ENCODE measurements around the gene MYF5.

DNA sequence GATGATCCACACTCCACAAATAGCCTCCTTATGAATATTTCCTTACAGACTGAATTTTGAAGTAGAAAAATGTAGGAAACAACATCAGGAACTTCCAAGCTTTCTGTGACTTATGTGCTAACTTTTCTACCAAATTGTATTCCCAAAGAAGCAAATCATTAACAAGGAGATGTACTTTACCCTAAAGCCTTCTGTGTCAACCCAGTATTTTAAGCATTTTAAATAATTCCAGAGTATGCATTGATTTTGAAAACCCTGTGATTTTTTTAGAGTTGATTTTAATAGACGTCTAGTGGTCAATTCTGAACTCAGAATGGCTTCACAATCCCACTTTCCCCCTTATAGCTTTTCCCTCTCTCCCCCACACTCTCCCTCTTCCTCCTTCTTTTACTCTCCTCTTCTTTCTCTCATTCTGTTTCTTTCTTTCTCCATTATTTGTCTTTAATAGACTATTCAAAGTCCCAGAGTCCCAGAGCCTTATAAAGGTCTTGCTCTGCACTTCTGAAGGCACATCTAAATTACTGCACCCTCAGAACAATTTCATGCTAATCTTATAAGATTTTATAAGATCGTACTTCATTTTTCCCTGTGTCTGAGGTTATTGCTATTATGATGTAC lies 19.3 kb upstream of the MYF5 start:
- TF ChIP-seq, protein P1, sequence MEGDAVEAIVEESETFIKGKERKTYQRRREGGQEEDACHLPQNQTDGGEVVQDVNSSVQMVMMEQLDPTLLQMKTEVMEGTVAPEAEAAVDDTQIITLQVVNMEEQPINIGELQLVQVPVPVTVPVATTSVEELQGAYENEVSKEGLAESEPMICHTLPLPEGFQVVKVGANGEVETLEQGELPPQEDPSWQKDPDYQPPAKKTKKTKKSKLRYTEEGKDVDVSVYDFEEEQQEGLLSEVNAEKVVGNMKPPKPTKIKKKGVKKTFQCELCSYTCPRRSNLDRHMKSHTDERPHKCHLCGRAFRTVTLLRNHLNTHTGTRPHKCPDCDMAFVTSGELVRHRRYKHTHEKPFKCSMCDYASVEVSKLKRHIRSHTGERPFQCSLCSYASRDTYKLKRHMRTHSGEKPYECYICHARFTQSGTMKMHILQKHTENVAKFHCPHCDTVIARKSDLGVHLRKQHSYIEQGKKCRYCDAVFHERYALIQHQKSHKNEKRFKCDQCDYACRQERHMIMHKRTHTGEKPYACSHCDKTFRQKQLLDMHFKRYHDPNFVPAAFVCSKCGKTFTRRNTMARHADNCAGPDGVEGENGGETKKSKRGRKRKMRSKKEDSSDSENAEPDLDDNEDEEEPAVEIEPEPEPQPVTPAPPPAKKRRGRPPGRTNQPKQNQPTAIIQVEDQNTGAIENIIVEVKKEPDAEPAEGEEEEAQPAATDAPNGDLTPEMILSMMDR (conservative IDR thresholded peaks at IDR 0.05; ENCODE audit: low read length) = no peak
- TF ChIP-seq EZH2phosphoT487 (IDR thresholded peaks at IDR 0.05; ENCODE audit: borderline replicate concordance) = no peak

Data from Loucy (cell line).